Nephron progenitor cell (in vitro differentiated cells): ENCODE results near the gene TMEM151B.

ENCODE experiments used
- DNase-seq: peaks from one replicate; pipeline ENCODE4 v3.0.0; 2021
- H3K27ac Mint-ChIP-seq: 2 replicates; pipeline ENCODE4 v1.8.0; 2021; ENCODE audit warnings: mild to moderate bottlenecking, moderate library complexity, mixed read lengths
- H3K27me3 Mint-ChIP-seq: 2 replicates; pipeline ENCODE4 v1.8.0; 2021; ENCODE audit warnings: mild to moderate bottlenecking, low read depth, mixed read lengths; ENCODE audit not compliant: poor library complexity
- H3K36me3 Mint-ChIP-seq: 2 replicates; pipeline ENCODE4 v1.8.0; 2021; ENCODE audit warnings: low read depth, mixed read lengths
- H3K4me1 Mint-ChIP-seq: 2 replicates; pipeline ENCODE4 v1.8.0; 2021; ENCODE audit warnings: mixed read lengths
- H3K4me3 Mint-ChIP-seq: 2 replicates; pipeline ENCODE4 v1.8.0; 2021; ENCODE audit warnings: mild to moderate bottlenecking, moderate library complexity, mixed read lengths
- H3K9me3 Mint-ChIP-seq: 2 replicates; pipeline ENCODE4 v1.8.0; 2021; ENCODE audit warnings: mild to moderate bottlenecking, moderate library complexity, mixed read lengths
- TF ChIP-seq, protein P1 (sequence below): fragments of 200-600 bp; sonication (generic); IDR thresholded peaks from 2 replicates; pipeline ENCODE4 v1.5.0; 2021; ENCODE audit warnings: antibody characterized with exemption

TMEM151B gene

DNA sequence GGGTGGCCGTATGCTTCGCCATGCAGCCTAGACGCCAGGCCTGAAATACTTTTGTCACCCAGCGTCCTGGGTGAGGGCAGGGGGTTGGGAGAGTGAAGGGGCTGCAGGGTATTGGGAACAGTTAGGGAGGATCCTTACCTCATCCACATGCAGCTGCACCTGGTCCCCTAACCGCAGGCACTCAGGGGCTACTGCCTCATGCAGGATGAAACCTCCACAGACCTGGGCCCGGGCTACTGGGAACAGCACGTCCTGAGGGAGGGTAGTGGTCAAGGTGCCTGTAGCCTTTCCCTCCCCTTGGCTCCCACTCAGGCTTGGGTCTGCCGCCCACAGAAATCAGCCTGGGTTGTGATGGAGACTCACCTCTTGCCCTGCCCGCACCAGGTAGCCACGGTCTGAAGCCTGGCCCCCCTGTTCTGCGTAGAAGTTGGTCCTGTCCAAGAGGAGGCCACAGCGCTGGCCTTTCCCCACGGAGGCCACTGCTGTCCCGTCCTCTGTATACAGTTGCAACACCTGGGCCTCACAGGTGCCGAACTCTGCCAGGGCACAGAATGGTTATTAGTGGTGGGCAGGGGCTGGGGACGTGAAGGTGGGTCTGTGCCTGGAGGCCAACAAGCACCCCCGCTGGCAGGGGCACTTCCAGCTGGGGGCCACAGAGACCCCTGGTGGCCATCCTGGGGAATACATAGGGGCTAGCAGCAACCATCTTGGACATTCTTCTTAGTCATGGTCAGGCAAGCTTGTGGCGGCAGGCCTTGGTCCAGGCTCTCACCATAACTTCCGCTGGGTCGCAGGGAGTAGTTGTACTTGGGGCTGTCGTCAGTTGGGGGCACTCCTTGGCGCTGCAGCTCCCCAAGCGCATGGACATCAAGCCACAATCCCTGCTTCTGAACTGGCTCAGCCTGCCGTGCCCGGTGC is 34.3 kb downstream of the TMEM151B start:
- TF ChIP-seq, protein P1, sequence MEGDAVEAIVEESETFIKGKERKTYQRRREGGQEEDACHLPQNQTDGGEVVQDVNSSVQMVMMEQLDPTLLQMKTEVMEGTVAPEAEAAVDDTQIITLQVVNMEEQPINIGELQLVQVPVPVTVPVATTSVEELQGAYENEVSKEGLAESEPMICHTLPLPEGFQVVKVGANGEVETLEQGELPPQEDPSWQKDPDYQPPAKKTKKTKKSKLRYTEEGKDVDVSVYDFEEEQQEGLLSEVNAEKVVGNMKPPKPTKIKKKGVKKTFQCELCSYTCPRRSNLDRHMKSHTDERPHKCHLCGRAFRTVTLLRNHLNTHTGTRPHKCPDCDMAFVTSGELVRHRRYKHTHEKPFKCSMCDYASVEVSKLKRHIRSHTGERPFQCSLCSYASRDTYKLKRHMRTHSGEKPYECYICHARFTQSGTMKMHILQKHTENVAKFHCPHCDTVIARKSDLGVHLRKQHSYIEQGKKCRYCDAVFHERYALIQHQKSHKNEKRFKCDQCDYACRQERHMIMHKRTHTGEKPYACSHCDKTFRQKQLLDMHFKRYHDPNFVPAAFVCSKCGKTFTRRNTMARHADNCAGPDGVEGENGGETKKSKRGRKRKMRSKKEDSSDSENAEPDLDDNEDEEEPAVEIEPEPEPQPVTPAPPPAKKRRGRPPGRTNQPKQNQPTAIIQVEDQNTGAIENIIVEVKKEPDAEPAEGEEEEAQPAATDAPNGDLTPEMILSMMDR: peak; percentile 84
- DNase-seq: peak; percentile 57
- peaks cover 2% of the 10 kb centered on the region for H3K27me3 Mint-ChIP-seq
- peaks cover 56% of the 10 kb centered on the region for H3K36me3 Mint-ChIP-seq
- H3K4me3 Mint-ChIP-seq: no peak overlapping the region
- H3K9me3 Mint-ChIP-seq: no peaks in the 10 kb centered on the region
- no peak overlapping the region for H3K27ac Mint-ChIP-seq
- H3K4me1 Mint-ChIP-seq: peaks cover 13% of the 10 kb centered on the region

DNA sequence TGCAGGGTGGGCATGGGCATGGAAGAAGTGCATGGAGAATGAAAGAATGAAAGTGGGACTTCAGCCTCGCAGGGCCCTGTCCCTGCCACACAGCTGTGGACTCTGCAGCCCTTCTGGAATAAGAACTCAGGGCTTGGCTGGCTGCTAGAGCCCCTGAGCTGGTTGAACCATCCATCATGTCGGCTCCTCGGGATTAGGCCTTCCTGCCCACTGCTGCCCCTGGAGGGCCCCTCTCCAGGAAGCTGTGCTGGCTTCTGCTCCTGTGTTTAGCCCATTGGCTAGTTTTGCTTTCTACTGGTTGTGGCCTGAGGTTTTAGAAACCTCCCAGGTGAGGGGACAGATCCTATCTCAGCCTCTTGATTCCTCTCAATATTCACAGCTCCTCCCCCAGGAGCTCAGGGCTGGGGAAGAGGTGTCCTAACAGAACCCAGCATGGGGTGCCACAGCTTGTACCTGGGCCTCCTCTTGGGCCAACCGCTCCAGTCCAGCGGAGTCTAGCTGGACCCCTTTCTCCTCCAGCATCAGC is 35.0 kb downstream of the TMEM151B start:
- TF ChIP-seq, protein P1: no peak
- no peak overlapping the region for H3K4me3 Mint-ChIP-seq
- H3K9me3 Mint-ChIP-seq: no peaks in the 10 kb centered on the region
- no peak for DNase-seq
- H3K4me1 Mint-ChIP-seq: peaks cover 13% of the 10 kb centered on the region
- H3K27ac Mint-ChIP-seq: peak overlapping the region; percentile 75
- no peaks in the 10 kb centered on the region for H3K27me3 Mint-ChIP-seq
- H3K36me3 Mint-ChIP-seq: peaks cover 56% of the 10 kb centered on the region

DNA sequence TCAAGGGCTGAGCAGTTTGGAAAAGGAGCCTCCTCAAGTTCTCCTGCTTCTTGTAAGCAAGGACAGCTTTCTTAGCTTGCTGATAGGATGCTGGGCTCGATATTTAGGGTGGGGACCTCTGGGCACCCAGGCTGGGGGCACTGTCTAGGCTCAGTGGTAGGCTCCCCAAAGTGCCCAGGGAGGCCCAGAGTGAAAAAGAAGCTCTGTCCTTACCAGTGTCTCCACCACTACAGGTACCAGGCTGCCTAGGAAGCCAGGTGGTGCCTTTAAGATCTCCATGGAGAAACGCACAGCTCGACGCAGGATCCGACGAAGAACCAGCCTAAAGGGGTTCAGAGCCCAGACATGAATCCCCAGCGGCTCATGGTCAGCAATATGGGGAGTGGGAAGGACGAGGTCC is 36.5 kb downstream of the TMEM151B start:
- Mint-ChIP-seq H3K27ac (no peak overlapping the region), H3K9me3 (no peaks in the 10 kb centered on the region), H3K4me3 (no peak overlapping the region), H3K27me3 (no peaks in the 10 kb centered on the region), H3K4me1 (peaks cover 16% of the 10 kb centered on the region), H3K36me3 (peaks cover 59% of the 10 kb centered on the region)
- no peak for DNase-seq
- TF ChIP-seq, protein P1: no peak

DNA sequence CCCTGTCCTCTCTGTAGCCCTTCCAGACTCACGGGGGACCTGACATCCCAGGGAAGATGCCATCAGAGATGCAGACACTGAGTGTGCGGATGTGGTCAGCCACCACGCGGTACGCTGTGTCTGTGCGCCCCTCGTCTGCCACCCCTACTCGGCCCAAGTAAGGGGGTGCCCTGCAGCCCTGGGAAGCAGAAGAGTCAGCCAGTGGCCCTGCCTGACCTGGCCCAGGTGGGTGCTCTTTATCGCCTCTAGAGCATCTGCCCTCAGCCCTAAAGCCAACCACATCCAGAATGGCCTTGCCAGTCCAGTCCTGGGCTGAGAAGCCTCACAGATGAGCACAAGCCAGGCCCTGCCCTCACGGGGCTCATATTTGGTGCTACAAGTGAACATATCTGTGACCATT is 37.0 kb downstream of the TMEM151B start:
- Mint-ChIP-seq H3K4me3 (no peak overlapping the region), H3K27me3 (no peaks in the 10 kb centered on the region), H3K9me3 (no peaks in the 10 kb centered on the region), H3K36me3 (peaks cover 56% of the 10 kb centered on the region), H3K27ac (no peak overlapping the region), H3K4me1 (peaks cover 21% of the 10 kb centered on the region)
- TF ChIP-seq, protein P1: no peak
- no peak for DNase-seq

DNA sequence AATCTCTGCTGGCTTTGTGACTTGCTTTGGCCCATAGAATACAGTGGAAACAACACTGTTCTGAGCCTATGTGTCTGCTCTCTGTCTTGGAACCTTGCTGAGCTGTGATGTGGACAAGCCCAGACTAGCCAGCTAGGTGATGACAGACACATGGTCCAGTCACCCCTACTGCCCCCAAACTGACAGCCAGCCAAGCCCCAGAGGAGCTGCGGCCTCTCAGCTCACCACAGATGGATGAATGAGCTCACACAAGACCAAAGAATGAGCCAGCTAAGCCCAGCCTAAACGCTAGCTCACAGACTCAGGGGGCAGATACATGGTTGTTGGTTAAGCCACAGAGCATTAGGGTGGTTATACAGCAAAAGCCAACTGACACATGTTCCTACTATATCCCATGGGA is 38.8 kb downstream of the TMEM151B start:
- TF ChIP-seq, protein P1: no peak
- H3K4me3 Mint-ChIP-seq: no peak overlapping the region
- H3K4me1 Mint-ChIP-seq: peaks cover 29% of the 10 kb centered on the region
- H3K9me3 Mint-ChIP-seq: no peaks in the 10 kb centered on the region
- H3K36me3 Mint-ChIP-seq: peaks cover 45% of the 10 kb centered on the region
- no peak for DNase-seq
- H3K27ac Mint-ChIP-seq: no peak overlapping the region
- H3K27me3 Mint-ChIP-seq: no peaks in the 10 kb centered on the region
